WI38 (cell line): ENCODE data around the gene RASA2.

Experiments used
- H3K4me3 ChIP-seq: 2 replicates; pipeline ENCODE4 v1.5.1; 2011; ENCODE audit warnings: low read depth, mild to moderate bottlenecking, control low read depth, low read length
- TF ChIP-seq, protein P1 (sequence below): IDR thresholded peaks from 2 replicates; pipeline ENCODE4 v1.5.1; 2012; ENCODE audit warnings: low read depth, mild to moderate bottlenecking, control low read depth, low read length

Gene RASA2

DNA sequence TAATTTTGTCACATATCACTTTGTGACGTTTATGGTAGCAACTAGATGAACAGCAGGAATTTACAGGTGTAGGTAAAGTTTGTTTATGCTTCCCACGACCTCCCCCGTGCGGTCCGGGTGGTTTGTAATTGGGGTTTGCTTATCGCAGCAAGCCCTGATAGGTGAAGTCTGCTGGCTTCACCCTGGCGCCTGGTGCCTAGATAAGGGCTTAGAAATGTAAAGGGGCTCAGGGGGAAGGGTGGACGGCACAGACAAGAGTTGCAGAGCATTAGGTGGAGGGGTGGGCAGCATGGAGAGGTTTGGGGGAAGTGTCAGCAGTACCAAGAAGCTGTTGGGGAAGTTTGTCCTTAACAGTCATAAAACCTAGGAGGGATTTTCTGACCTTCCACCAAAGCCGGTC, 143.1 kb downstream of the RASA2 start:
- H3K4me3 ChIP-seq, result no peak overlapping the region
- TF ChIP-seq, protein P1, sequence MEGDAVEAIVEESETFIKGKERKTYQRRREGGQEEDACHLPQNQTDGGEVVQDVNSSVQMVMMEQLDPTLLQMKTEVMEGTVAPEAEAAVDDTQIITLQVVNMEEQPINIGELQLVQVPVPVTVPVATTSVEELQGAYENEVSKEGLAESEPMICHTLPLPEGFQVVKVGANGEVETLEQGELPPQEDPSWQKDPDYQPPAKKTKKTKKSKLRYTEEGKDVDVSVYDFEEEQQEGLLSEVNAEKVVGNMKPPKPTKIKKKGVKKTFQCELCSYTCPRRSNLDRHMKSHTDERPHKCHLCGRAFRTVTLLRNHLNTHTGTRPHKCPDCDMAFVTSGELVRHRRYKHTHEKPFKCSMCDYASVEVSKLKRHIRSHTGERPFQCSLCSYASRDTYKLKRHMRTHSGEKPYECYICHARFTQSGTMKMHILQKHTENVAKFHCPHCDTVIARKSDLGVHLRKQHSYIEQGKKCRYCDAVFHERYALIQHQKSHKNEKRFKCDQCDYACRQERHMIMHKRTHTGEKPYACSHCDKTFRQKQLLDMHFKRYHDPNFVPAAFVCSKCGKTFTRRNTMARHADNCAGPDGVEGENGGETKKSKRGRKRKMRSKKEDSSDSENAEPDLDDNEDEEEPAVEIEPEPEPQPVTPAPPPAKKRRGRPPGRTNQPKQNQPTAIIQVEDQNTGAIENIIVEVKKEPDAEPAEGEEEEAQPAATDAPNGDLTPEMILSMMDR, result no peak

DNA sequence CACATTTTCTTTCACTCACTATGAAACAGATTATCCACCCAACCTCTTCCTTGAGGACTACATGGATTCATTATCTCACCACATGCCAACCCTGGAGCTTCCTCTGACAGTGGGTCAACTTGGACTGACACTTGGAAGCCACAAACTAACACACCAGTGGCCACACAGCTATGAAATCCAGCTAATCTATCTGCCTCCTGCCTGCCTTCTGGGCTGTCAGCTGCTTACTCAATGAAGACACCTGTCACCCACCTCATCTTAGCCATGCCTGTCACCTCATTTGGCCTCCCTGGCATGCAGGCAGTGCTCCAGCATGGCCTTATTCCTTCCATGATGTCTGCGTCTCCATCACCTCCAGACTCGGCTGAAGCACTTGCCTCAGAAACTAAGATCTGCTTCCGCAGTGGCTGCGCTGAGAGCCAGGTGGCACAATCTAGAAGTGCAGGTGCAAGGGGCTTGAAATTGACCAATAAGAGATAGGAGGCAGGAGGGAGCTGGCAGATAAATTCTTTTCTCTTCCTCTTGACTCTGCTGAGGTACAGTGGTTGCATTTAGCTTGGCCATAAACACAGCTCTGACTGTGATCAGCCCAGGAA, 146.1 kb downstream of the RASA2 start:
- TF ChIP-seq, protein P1, result no peak
- no peak overlapping the region for H3K4me3 ChIP-seq

- H3K4me3 ChIP-seq, result no peak overlapping the region
- TF ChIP-seq, protein P1, result no peak
These were observed 155.4 kb downstream of the RASA2 start for GRCh38 chr3:141642215-141642614.

DNA sequence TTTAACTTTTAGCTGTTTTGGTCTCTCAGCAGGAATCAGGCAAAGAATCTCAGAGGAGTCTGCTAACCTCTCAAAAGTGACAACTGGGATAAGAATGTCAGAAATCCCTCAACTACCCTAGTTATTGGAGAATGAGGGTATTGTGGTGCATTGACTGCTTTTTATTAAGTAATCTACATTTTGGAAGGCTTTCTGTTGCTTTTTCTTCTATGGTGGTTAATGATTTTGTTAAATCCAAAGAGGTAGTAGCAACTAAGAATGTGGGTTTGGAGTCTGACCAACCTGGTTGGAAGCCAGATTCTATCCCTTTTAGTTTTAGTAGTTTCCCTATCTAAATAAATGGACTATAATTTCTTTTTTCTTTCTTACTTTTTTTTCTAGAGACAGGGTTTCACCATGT, 156.6 kb downstream of the RASA2 start:
- H3K4me3 ChIP-seq, result no peak overlapping the region
- TF ChIP-seq, protein P1, result no peak

DNA sequence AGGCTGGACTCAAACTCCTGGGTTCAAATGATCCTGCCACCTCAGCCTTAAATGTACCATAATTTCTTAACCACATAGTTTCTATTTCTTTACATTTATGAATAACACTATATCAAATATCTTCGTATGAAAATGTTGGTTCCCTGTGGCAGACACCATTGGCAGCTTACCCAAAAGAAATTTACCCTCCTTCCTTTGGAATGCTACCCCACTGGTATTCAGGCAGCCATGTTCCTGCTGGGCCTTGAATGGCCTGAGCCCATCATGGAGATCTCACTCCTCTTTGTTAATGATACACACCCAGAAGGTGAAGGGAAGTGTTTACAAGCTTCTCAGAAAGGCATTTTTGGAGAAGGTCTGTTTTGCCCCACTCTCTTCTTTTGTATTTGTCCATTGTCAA, 157.0 kb downstream of the RASA2 start:
- no peak overlapping the region for H3K4me3 ChIP-seq
- TF ChIP-seq, protein P1, result no peak

GRCh38 chr3:141644931-141645330, 158.1 kb downstream of the RASA2 start:
- no peak overlapping the region for H3K4me3 ChIP-seq
- TF ChIP-seq, protein P1, result peak; percentile 80

DNA sequence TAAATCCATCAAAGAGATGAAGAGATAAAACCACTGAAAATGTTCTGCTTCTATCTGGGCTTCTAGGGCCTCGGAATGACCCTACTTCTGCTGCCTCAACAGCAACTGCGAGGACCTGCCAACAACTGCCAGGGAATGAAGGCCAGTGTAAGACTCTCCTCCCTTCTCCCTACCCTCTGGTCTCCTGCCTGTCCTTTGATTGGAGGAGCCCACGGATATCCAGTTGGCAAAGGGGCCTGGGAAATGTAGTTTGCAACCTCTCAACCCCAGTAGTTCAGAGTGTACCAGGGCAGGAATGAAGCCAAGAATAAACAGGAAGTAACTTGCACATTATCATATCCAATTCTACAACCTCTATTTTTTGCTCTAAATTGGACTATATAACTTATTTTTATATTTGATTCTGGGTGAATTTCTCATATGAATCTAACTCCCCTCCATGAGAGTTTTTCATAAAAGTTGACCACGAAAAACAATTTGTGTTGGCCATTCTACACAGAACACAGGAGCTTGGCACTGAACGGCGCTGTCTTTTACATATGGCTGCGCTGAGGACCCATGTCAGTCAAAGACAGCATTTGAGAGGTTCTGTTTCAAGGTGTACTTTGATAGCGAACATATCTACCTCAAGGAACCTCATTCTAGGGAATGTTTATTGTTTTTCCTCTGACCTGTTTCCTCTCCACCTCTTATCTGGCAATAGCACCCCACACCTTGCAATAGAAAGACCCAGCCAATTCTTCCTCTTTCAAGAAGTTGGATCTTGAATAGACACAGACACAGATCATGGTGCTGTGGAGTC, 160.1 kb downstream of the RASA2 start:
- H3K4me3 ChIP-seq, result no peak overlapping the region
- TF ChIP-seq, protein P1, result no peak
